ENCODE data around the gene ENTHD1.
"Not testable (repeated sequence)": the region's sequence is repeated elsewhere in the genome, so short reads cannot be mapped to it uniquely, and the experiment has no call there.

Gene ENTHD1

GRCh38 chr22:39875176-39875885 is 18.2 kb downstream of the ENTHD1 start:
- not testable (repeated sequence) for H3K9me3 ChIP-seq (ENCODE audit: low read length); H3K4me3 ChIP-seq (ENCODE audit: low read length); H3K27me3 ChIP-seq (ENCODE audit: insufficient read depth, low read length); H3K36me3 ChIP-seq (ENCODE audit: insufficient read depth, low read length); H3K4me1 ChIP-seq (ENCODE audit: insufficient read depth, low read length); H2AFZ ChIP-seq (ENCODE audit: low read depth, low read length)

GRCh38 chr22:39873965-39874364 is 19.6 kb downstream of the ENTHD1 start:
- Histone ChIP-seq H3K36me3 (ENCODE audit: insufficient read depth, low read length) (no peaks in the 10 kb centered on the region), H3K4me3 (ENCODE audit: low read length) (no peak overlapping the region), H3K4me1 (ENCODE audit: insufficient read depth, low read length) (no peaks in the 10 kb centered on the region), H3K27me3 (ENCODE audit: insufficient read depth, low read length) (no peaks in the 10 kb centered on the region), H2AFZ (ENCODE audit: low read depth, low read length) (no peak overlapping the region), H3K9me3 (ENCODE audit: low read length) (no peaks in the 10 kb centered on the region)

GRCh38 chr22:39872548-39872947 is 21.0 kb downstream of the ENTHD1 start:
- Histone ChIP-seq H3K27me3 (ENCODE audit: insufficient read depth, low read length) (no peaks in the 10 kb centered on the region), H3K36me3 (ENCODE audit: insufficient read depth, low read length) (no peaks in the 10 kb centered on the region), H3K9me3 (ENCODE audit: low read length) (no peaks in the 10 kb centered on the region), H3K4me3 (ENCODE audit: low read length) (no peak overlapping the region), H3K4me1 (ENCODE audit: insufficient read depth, low read length) (no peaks in the 10 kb centered on the region), H2AFZ (ENCODE audit: low read depth, low read length) (no peak overlapping the region)

GRCh38 chr22:39871008-39871798 is 22.4 kb downstream of the ENTHD1 start:
- Histone ChIP-seq H3K4me3 (ENCODE audit: low read length) (no peak overlapping the region), H3K4me1 (ENCODE audit: insufficient read depth, low read length) (no peaks in the 10 kb centered on the region), H3K9me3 (ENCODE audit: low read length) (no peaks in the 10 kb centered on the region), H3K36me3 (ENCODE audit: insufficient read depth, low read length) (no peaks in the 10 kb centered on the region), H3K27me3 (ENCODE audit: insufficient read depth, low read length) (no peaks in the 10 kb centered on the region), H2AFZ (ENCODE audit: low read depth, low read length) (no peak overlapping the region)

- H3K9me3 ChIP-seq (ENCODE audit: low read length); H3K4me3 ChIP-seq (ENCODE audit: low read length); H3K4me1 ChIP-seq (ENCODE audit: insufficient read depth, low read length); H3K36me3 ChIP-seq (ENCODE audit: insufficient read depth, low read length); H3K27me3 ChIP-seq (ENCODE audit: insufficient read depth, low read length); H2AFZ ChIP-seq (ENCODE audit: low read depth, low read length): not testable (repeated sequence)
Measured at GRCh38 chr22:39869797-39870196, 23.8 kb downstream of the ENTHD1 start.

- Histone ChIP-seq H3K4me1 (ENCODE audit: insufficient read depth, low read length) (no peaks in the 10 kb centered on the region), H3K9me3 (ENCODE audit: low read length) (no peaks in the 10 kb centered on the region), H3K27me3 (ENCODE audit: insufficient read depth, low read length) (no peaks in the 10 kb centered on the region), H3K36me3 (ENCODE audit: insufficient read depth, low read length) (no peaks in the 10 kb centered on the region), H3K4me3 (ENCODE audit: low read length) (no peak overlapping the region), H2AFZ (ENCODE audit: low read depth, low read length) (no peak overlapping the region)
Measured at GRCh38 chr22:39868741-39869140, 24.8 kb downstream of the ENTHD1 start.

- no peaks in the 10 kb centered on the region for H3K36me3 ChIP-seq (ENCODE audit: insufficient read depth, low read length)
- no peaks in the 10 kb centered on the region for H3K4me1 ChIP-seq (ENCODE audit: insufficient read depth, low read length)
- H3K4me3 ChIP-seq (ENCODE audit: low read length) = no peak overlapping the region
- H3K9me3 ChIP-seq (ENCODE audit: low read length) = no peaks in the 10 kb centered on the region
- H2AFZ ChIP-seq (ENCODE audit: low read depth, low read length) = no peak overlapping the region
- no peaks in the 10 kb centered on the region for H3K27me3 ChIP-seq (ENCODE audit: insufficient read depth, low read length)
Measured at GRCh38 chr22:39859903-39860588, 33.5 kb downstream of the ENTHD1 start.

- Histone ChIP-seq H2AFZ (ENCODE audit: low read depth, low read length) (no peak overlapping the region), H3K4me3 (ENCODE audit: low read length) (no peak overlapping the region), H3K27me3 (ENCODE audit: insufficient read depth, low read length) (no peaks in the 10 kb centered on the region), H3K36me3 (ENCODE audit: insufficient read depth, low read length) (no peaks in the 10 kb centered on the region), H3K9me3 (ENCODE audit: low read length) (no peaks in the 10 kb centered on the region), H3K4me1 (ENCODE audit: insufficient read depth, low read length) (no peaks in the 10 kb centered on the region)
Measured at GRCh38 chr22:39856588-39856987, 37.0 kb downstream of the ENTHD1 start.

- H3K4me1 ChIP-seq (ENCODE audit: insufficient read depth, low read length) = no peaks in the 10 kb centered on the region
Measured at GRCh38 chr22:39852799-39853198, 40.8 kb downstream of the ENTHD1 start.

GRCh38 chr22:39851606-39852315 is 41.8 kb downstream of the ENTHD1 start:
- Histone ChIP-seq H3K4me3 (ENCODE audit: low read length) (no peak overlapping the region), H2AFZ (ENCODE audit: low read depth, low read length) (no peak overlapping the region), H3K27me3 (ENCODE audit: insufficient read depth, low read length) (no peaks in the 10 kb centered on the region), H3K4me1 (ENCODE audit: insufficient read depth, low read length) (no peaks in the 10 kb centered on the region), H3K9me3 (ENCODE audit: low read length) (no peaks in the 10 kb centered on the region), H3K36me3 (ENCODE audit: insufficient read depth, low read length) (no peaks in the 10 kb centered on the region)

More at GRCh38 chr22:39852799-39853198, 40.8 kb downstream of the ENTHD1 start:
- Histone ChIP-seq H3K4me3 (ENCODE audit: low read length) (no peak overlapping the region), H2AFZ (ENCODE audit: low read depth, low read length) (no peak overlapping the region), H3K9me3 (ENCODE audit: low read length) (no peaks in the 10 kb centered on the region), H3K36me3 (ENCODE audit: insufficient read depth, low read length) (no peaks in the 10 kb centered on the region), H3K27me3 (ENCODE audit: insufficient read depth, low read length) (no peaks in the 10 kb centered on the region)

- no peaks in the 10 kb centered on the region for H3K4me1 ChIP-seq (ENCODE audit: insufficient read depth, low read length)
- H3K9me3 ChIP-seq (ENCODE audit: low read length) = no peaks in the 10 kb centered on the region
- H3K36me3 ChIP-seq (ENCODE audit: insufficient read depth, low read length) = no peaks in the 10 kb centered on the region
- H3K27me3 ChIP-seq (ENCODE audit: insufficient read depth, low read length) = no peaks in the 10 kb centered on the region
- no peak overlapping the region for H3K4me3 ChIP-seq (ENCODE audit: low read length)
- H2AFZ ChIP-seq (ENCODE audit: low read depth, low read length) = no peak overlapping the region
Measured at GRCh38 chr22:39847477-39847876, 46.1 kb downstream of the ENTHD1 start.

- H3K27me3 ChIP-seq (ENCODE audit: insufficient read depth, low read length); H3K4me3 ChIP-seq (ENCODE audit: low read length); H3K9me3 ChIP-seq (ENCODE audit: low read length); H3K4me1 ChIP-seq (ENCODE audit: insufficient read depth, low read length); H3K36me3 ChIP-seq (ENCODE audit: insufficient read depth, low read length); H2AFZ ChIP-seq (ENCODE audit: low read depth, low read length): not testable (repeated sequence)
Measured at GRCh38 chr22:39846539-39846938, 47.0 kb downstream of the ENTHD1 start.

GRCh38 chr22:39845529-39845928 is 48.0 kb downstream of the ENTHD1 start:
- H3K4me3 ChIP-seq (ENCODE audit: low read length) = no peak overlapping the region
- no peaks in the 10 kb centered on the region for H3K9me3 ChIP-seq (ENCODE audit: low read length)
- no peak overlapping the region for H2AFZ ChIP-seq (ENCODE audit: low read depth, low read length)
- no peaks in the 10 kb centered on the region for H3K36me3 ChIP-seq (ENCODE audit: insufficient read depth, low read length)
- H3K27me3 ChIP-seq (ENCODE audit: insufficient read depth, low read length) = no peaks in the 10 kb centered on the region
- no peaks in the 10 kb centered on the region for H3K4me1 ChIP-seq (ENCODE audit: insufficient read depth, low read length)

Measured in neuron (in vitro differentiated cells).